SK-N-SH treated with all-trans-retinoic acid at 6 μM for 48 hours (cell line): ENCODE results near the gene MAPK4.

Experiments used
- ATAC-seq: fragments of 200-7000 bp; cut with Tn5 transposase; 3 replicates; pipeline ENCODE4 v1.9.1; 2020; ENCODE audit warnings: mild to moderate bottlenecking, moderate library complexity
- ARNTL ChIP-seq: fragments of 450-650 bp; formaldehyde crosslinking; IDR thresholded peaks from 2 replicates; pipeline ENCODE4 v1.5.0; 2020; ENCODE audit warnings: low read depth, mild to moderate bottlenecking, moderate library complexity, borderline replicate concordance
- BACH2 ChIP-seq: fragments of 250-450 bp; sonication (Bioruptor Pico); IDR thresholded peaks from 2 replicates; pipeline ENCODE4 v1.9.0; 2021; ENCODE audit warnings: mild to moderate bottlenecking, borderline replicate concordance
- CSDC2 ChIP-seq: fragments of 250-450 bp; sonication (Bioruptor Pico); IDR thresholded peaks from 2 replicates; pipeline ENCODE4 v1.5.0; 2020; ENCODE audit warnings: mild to moderate bottlenecking, moderate library complexity
- ESRRG ChIP-seq: fragments of 250-450 bp; sonication (Bioruptor Pico); IDR thresholded peaks from 2 replicates; pipeline ENCODE4 v1.6.1; 2021; ENCODE audit warnings: mild to moderate bottlenecking
- GLIS3 ChIP-seq: fragments of 250-450 bp; sonication (Bioruptor Pico); IDR thresholded peaks from 2 replicates; pipeline ENCODE4 v1.5.0; 2020; ENCODE audit warnings: mild to moderate bottlenecking, moderate library complexity
- ISL1 ChIP-seq: fragments of 250-450 bp; sonication (Bioruptor Pico); IDR thresholded peaks from 2 replicates; pipeline ENCODE4 v2.1.2; 2022; ENCODE audit warnings: mild to moderate bottlenecking, moderate library complexity
- OSR1 ChIP-seq: fragments of 250-450 bp; sonication (Bioruptor Pico); IDR thresholded peaks from 2 replicates; pipeline ENCODE4 v1.8.0; 2022; ENCODE audit warnings: moderate library complexity, mild to moderate bottlenecking, inconsistent platforms
- PPARA ChIP-seq: fragments of 250-450 bp; sonication (Bioruptor Pico); IDR thresholded peaks from 2 replicates; pipeline ENCODE4 v1.5.0; 2020; ENCODE audit warnings: mild to moderate bottlenecking, borderline replicate concordance
- RARB ChIP-seq: fragments of 250-450 bp; sonication (Bioruptor Pico); IDR thresholded peaks from 2 replicates; pipeline ENCODE4 v1.8.0; 2021; ENCODE audit warnings: mild to moderate bottlenecking, moderate library complexity
- SNAI2 ChIP-seq: fragments of 250-450 bp; sonication (Bioruptor Pico); IDR thresholded peaks from 2 replicates; pipeline ENCODE4 v1.5.0; 2020; ENCODE audit warnings: mild to moderate bottlenecking, moderate library complexity
- TCF4 ChIP-seq: fragments of 250-450 bp; sonication (Bioruptor Pico); IDR thresholded peaks from 2 replicates; pipeline ENCODE4 v1.8.0; 2021; ENCODE audit warnings: mild to moderate bottlenecking, moderate library complexity, borderline replicate concordance
- TOX ChIP-seq: fragments of 250-450 bp; sonication (Bioruptor Pico); IDR thresholded peaks from 2 replicates; pipeline ENCODE4 v1.8.0; 2021; ENCODE audit warnings: mild to moderate bottlenecking, moderate library complexity, borderline replicate concordance
- ZFP3 ChIP-seq: fragments of 250-450 bp; sonication (Bioruptor Pico); IDR thresholded peaks from 2 replicates; pipeline ENCODE4 v1.5.0; 2020; ENCODE audit warnings: mild to moderate bottlenecking, moderate library complexity
- ZFP30 ChIP-seq: fragments of 450-650 bp; formaldehyde crosslinking; IDR thresholded peaks from 2 replicates; pipeline ENCODE4 v1.5.0; 2022; ENCODE audit warnings: mild to moderate bottlenecking, moderate library complexity
- ZNF565 ChIP-seq: fragments of 450-650 bp; formaldehyde crosslinking; conservative IDR thresholded peaks from 2 replicates; pipeline ENCODE4 v1.5.0; 2020; ENCODE audit warnings: low read depth, mild to moderate bottlenecking, moderate library complexity
- ZNF70 ChIP-seq: fragments of 450-650 bp; formaldehyde crosslinking; IDR thresholded peaks from 2 replicates; pipeline ENCODE4 v1.5.0; 2020; ENCODE audit warnings: mild to moderate bottlenecking, moderate library complexity
- ZNF8 ChIP-seq: fragments of 450-650 bp; formaldehyde crosslinking; IDR thresholded peaks from 2 replicates; pipeline ENCODE4 v1.5.0; 2020; ENCODE audit warnings: mild to moderate bottlenecking, moderate library complexity
- TF ChIP-seq, protein P1 (sequence below): fragments of 250-450 bp; sonication (Bioruptor Pico); IDR thresholded peaks from 2 replicates; pipeline ENCODE4 v1.5.0; 2020; ENCODE audit warnings: mild to moderate bottlenecking, moderate library complexity
- TF ChIP-seq, protein P2 (sequence below): fragments of 250-450 bp; sonication (Bioruptor Pico); IDR thresholded peaks from 2 replicates; pipeline ENCODE4 v1.8.0; 2020; ENCODE audit warnings: mild to moderate bottlenecking, moderate library complexity, borderline replicate concordance
- TF ChIP-seq, protein P3 (sequence below): fragments of 250-450 bp; sonication (Bioruptor Pico); IDR thresholded peaks from 2 replicates; pipeline ENCODE4 v1.8.0; 2021; ENCODE audit warnings: low read depth, mild to moderate bottlenecking, moderate library complexity, borderline replicate concordance

MAPK4 gene

DNA sequence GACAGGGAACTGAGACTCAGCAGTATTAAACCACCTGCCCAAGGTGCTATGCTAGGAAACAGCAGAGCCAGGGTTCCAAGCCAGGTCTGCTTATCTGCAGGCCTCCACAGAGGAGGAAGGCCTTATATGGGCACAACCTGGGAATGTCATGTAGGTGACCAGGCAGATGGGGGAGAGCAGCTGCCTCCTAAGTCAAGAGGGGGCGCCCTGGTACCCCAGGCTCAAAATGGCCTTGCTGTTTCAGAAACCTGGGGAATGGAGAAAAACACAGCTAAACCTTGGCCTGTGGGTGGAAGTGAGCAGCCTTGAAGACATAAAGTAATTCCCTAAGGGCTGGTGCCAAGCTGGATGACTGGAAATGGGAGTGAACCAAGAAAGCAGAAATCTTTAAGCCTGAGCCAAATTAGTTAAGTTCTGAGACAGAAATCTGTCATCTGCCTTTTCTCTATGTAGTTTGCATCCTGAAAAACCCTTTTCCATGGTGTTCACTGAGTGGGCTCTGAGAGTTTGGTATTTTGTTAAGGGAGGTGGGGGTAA is 79.1 kb downstream of the MAPK4 start:
- TF ChIP-seq, protein P1, sequence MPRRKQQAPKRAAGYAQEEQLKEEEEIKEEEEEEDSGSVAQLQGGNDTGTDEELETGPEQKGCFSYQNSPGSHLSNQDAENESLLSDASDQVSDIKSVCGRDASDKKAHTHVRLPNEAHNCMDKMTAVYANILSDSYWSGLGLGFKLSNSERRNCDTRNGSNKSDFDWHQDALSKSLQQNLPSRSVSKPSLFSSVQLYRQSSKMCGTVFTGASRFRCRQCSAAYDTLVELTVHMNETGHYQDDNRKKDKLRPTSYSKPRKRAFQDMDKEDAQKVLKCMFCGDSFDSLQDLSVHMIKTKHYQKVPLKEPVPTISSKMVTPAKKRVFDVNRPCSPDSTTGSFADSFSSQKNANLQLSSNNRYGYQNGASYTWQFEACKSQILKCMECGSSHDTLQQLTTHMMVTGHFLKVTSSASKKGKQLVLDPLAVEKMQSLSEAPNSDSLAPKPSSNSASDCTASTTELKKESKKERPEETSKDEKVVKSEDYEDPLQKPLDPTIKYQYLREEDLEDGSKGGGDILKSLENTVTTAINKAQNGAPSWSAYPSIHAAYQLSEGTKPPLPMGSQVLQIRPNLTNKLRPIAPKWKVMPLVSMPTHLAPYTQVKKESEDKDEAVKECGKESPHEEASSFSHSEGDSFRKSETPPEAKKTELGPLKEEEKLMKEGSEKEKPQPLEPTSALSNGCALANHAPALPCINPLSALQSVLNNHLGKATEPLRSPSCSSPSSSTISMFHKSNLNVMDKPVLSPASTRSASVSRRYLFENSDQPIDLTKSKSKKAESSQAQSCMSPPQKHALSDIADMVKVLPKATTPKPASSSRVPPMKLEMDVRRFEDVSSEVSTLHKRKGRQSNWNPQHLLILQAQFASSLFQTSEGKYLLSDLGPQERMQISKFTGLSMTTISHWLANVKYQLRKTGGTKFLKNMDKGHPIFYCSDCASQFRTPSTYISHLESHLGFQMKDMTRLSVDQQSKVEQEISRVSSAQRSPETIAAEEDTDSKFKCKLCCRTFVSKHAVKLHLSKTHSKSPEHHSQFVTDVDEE = no peak
- TF ChIP-seq RARB (CRISPR knock-in tag) (no peak), GLIS3 (no peak)
- no peak for ATAC-seq

DNA sequence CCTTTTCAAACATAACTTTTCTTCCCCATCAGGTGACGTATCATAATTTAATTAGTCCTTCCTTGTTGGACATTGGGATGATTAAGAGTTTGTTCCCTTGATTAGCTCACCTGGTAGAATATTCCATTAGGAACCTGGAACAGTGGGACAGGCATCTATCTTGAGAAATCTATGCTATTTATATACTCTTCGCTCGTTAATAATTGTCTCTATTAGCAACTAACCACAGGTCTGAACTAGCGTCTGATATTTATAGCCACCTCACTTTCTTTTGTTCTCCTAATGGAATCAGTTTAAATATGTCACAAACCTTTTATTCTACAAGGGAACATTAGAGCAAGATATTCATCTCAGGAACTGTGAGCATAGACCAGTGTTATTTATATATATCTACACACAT is 79.8 kb downstream of the MAPK4 start:
- TF ChIP-seq ZFP3 (CRISPR knock-in tag) (no peak), CSDC2 (CRISPR knock-in tag) (no peak), ZNF565 (no peak), SNAI2 (no peak), ZNF70 (CRISPR knock-in tag) (no peak), ISL1 (no peak), ZFP30 (no peak), PPARA (no peak), OSR1 (no peak), TOX (no peak), ESRRG (CRISPR knock-in tag) (no peak), ZNF8 (no peak), TCF4 (CRISPR knock-in tag) (no peak), RARB (CRISPR knock-in tag) (no peak), BACH2 (no peak), ARNTL (CRISPR knock-in tag) (no peak)
- TF ChIP-seq, protein P1 = no peak
- TF ChIP-seq, protein P2, sequence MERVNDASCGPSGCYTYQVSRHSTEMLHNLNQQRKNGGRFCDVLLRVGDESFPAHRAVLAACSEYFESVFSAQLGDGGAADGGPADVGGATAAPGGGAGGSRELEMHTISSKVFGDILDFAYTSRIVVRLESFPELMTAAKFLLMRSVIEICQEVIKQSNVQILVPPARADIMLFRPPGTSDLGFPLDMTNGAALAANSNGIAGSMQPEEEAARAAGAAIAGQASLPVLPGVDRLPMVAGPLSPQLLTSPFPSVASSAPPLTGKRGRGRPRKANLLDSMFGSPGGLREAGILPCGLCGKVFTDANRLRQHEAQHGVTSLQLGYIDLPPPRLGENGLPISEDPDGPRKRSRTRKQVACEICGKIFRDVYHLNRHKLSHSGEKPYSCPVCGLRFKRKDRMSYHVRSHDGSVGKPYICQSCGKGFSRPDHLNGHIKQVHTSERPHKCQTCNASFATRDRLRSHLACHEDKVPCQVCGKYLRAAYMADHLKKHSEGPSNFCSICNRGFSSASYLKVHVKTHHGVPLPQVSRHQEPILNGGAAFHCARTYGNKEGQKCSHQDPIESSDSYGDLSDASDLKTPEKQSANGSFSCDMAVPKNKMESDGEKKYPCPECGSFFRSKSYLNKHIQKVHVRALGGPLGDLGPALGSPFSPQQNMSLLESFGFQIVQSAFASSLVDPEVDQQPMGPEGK (CRISPR knock-in tag) = no peak
- TF ChIP-seq, all 23 proteins: peak for 0
- ATAC-seq = no peak

DNA sequence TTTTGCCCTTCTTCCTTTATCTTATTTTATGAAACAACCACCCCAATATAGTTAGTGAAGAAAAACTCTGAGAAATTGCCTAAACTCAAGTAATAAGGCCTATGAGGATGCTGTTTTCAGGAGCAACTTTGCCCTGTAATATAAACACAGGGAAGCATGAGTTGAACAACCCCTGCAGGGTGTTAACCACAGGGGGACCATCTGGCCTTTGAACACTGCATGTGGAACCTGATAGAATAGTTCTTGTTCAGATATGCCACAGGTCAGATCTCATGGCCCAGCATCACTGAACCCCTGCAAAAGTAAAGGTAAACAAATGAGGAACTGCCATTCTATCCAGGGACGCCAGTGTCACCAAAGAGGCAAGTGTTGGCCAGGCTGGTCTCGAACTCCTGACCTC is 82.6 kb downstream of the MAPK4 start:
- TF ChIP-seq SNAI2 (no peak), ESRRG (CRISPR knock-in tag) (no peak), ZNF8 (no peak), CSDC2 (CRISPR knock-in tag) (no peak)
- TF ChIP-seq, protein P1 = no peak
- TF ChIP-seq, all 23 proteins: peak for 0
- no peak for ATAC-seq

DNA sequence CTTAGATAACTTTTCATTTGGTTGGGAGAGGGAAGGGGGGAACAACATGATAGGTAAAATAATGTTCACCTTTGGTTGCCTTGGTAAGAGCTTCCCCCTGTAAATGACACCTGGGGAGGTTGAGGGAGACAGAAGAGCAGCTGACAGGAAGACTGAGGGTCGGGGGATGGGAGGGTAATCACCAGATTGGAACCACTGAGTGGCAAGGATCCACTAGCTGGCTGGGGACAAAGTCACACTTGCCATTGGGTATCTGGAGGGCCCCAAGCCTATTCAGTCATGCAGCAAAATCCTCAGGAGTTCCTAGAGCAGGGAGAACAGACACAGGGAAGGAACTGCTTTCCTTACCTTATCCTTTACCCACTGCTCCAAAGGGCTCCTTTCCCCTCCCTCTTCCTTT is 84.3 kb downstream of the MAPK4 start:
- TF ChIP-seq ZNF565 = no peak
- TF ChIP-seq GLIS3 = no peak
- TF ChIP-seq TCF4 (CRISPR knock-in tag) = no peak
- TF ChIP-seq, protein P3, sequence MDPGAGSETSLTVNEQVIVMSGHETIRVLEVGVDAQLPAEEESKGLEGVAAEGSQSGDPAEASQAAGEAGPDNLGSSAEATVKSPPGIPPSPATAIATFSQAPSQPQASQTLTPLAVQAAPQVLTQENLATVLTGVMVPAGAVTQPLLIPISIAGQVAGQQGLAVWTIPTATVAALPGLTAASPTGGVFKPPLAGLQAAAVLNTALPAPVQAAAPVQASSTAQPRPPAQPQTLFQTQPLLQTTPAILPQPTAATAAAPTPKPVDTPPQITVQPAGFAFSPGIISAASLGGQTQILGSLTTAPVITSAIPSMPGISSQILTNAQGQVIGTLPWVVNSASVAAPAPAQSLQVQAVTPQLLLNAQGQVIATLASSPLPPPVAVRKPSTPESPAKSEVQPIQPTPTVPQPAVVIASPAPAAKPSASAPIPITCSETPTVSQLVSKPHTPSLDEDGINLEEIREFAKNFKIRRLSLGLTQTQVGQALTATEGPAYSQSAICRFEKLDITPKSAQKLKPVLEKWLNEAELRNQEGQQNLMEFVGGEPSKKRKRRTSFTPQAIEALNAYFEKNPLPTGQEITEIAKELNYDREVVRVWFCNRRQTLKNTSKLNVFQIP (CRISPR knock-in tag) = no peak
- TF ChIP-seq TOX = no peak
- TF ChIP-seq OSR1 = no peak
- no peak for TF ChIP-seq BACH2
- ATAC-seq = no peak
